ENCODE results near the gene TSGA10IP. TPM values are rescaled to one million over a fixed set of nuclear protein-coding genes. Genes with fewer than 3 reads are reported as not detected.

TSGA10IP gene
- polyA plus RNA-seq, 1 donor (not counting 4 experiments of a cell fraction or from before 2014, with no cell fraction given) = not detected

DNA sequence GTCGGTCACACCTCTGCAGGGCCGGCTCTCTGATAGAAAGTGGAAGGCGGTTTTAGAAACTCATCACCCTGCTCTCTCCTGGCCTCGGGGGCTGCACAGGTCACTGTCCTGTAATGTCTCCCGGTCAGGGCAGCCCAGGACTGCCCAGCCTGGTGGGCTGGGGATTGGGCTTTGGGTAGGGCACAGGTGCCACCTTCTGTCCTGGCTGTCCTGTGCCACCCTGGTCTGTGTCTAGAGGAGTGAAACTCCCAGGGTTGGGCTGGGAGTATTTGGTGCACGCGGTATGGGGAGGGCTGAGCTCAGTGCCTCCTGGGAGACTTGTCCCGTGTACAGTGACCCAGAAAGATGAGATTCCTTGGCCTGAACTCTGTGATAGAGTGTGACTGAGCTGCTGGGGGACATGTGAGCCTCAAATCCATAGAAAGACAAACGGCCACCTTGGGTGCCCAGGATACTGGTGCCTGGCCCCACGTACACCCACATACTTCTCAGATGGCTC lies 34.0 kb downstream of the TSGA10IP start:
- Histone ChIP-seq H3K36me3 (ENCODE audit: control insufficient read depth in 2 of 2, extremely low read depth in 1 of 2, insufficient read depth in 2 of 2, low read length in 2 of 2) (peaks cover 21 to 27% of the 10 kb centered on the region in 2 experiments), H3K4me2 (ENCODE audit: control insufficient read depth, extremely low read depth, insufficient read depth, low read depth, low read length) (no peak overlapping the region), H3K9me1 (ENCODE audit: control insufficient read depth, extremely low read depth, insufficient read depth, low read length) (no peaks in the 10 kb centered on the region), H3K27ac (ENCODE audit: control insufficient read depth, insufficient read depth, low read length) (no peak overlapping the region), H2AFZ (ENCODE audit: control insufficient read depth, low read length) (no peak overlapping the region), H3K9me3 (ENCODE audit: control insufficient read depth, low read depth, low read length) (no peaks in the 10 kb centered on the region), H3K79me2 (ENCODE audit: control insufficient read depth, insufficient read depth, low read length) (no peaks in the 10 kb centered on the region), H3K4me1 (ENCODE audit: control insufficient read depth, extremely low read depth, insufficient read depth, low read length) (no peaks in the 10 kb centered on the region), H3K27me3 (ENCODE audit: control insufficient read depth, extremely low read depth, insufficient read depth, low read length) (no peaks in the 10 kb centered on the region), H3K4me3 (ENCODE audit: control insufficient read depth in 2 of 3, extremely low read depth in 1 of 3, insufficient read depth in 2 of 3, low read depth in 1 of 3, low read length in 3 of 3) (no peak overlapping the region), H3K9ac (ENCODE audit: control insufficient read depth, extremely low read depth, insufficient read depth, low read length) (no peak overlapping the region), H4K20me1 (ENCODE audit: control insufficient read depth, extremely low read depth, insufficient read depth, low read length) (no peaks in the 10 kb centered on the region)
- FAIRE-seq = no peak
- TF ChIP-seq EZH2 (IDR thresholded peaks at IDR 0.05; ENCODE audit: low read length) = no peak
- TF ChIP-seq, protein P1, sequence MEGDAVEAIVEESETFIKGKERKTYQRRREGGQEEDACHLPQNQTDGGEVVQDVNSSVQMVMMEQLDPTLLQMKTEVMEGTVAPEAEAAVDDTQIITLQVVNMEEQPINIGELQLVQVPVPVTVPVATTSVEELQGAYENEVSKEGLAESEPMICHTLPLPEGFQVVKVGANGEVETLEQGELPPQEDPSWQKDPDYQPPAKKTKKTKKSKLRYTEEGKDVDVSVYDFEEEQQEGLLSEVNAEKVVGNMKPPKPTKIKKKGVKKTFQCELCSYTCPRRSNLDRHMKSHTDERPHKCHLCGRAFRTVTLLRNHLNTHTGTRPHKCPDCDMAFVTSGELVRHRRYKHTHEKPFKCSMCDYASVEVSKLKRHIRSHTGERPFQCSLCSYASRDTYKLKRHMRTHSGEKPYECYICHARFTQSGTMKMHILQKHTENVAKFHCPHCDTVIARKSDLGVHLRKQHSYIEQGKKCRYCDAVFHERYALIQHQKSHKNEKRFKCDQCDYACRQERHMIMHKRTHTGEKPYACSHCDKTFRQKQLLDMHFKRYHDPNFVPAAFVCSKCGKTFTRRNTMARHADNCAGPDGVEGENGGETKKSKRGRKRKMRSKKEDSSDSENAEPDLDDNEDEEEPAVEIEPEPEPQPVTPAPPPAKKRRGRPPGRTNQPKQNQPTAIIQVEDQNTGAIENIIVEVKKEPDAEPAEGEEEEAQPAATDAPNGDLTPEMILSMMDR (optimal IDR thresholded peaks at IDR 0.05 in 1 of 3, IDR thresholded peaks at IDR 0.05 in 1 of 3, conservative IDR thresholded peaks at IDR 0.05 in 1 of 3; ENCODE audit: extremely low read depth in 1 of 3, insufficient read depth in 2 of 3, low read length in 3 of 3) = no peak
- DNase-seq (ENCODE audit: low read depth, low spot score) = no peak
- dilution Hi-C loops (cut with MboI; ENCODE audit: extremely low pct_ligation_motif_present, low sequenced_read_pairs) = no loop called here

DNA sequence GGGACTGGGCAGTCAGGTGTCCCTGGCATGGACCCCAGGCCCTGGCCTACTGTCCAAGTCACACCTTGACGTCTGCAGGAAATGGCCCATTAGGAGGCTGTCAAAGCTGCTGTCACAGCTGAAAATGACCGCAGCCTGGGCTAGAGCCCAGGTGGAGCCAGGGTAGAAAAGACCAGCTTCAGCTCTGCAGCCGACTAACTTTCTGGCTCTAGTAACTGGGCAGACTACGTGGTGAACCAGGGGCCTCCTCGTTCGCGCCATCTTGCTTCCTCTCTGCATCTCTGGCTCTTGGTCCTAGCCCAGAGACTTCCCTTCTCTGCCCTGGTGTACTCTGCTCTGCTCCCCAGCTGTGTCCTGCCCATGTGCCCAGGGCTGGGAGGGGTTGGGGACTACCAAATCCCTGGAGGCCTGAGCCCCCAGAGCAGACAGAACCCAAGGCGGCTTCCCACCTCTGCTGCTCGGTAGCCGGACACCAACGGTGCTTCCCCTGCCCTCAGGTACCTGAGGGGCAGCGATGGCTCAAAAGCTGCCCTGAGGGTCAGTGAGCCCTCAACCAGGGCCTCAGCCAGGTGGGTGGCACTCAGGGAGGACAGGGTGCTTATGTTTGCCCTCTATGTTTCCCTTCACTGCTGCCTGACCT lies 35.9 kb downstream of the TSGA10IP start:
- TF ChIP-seq, protein P1 (optimal IDR thresholded peaks at IDR 0.05 in 1 of 3, IDR thresholded peaks at IDR 0.05 in 1 of 3, conservative IDR thresholded peaks at IDR 0.05 in 1 of 3; ENCODE audit: extremely low read depth in 1 of 3, insufficient read depth in 2 of 3, low read length in 3 of 3) = no peak
- TF ChIP-seq EZH2 (IDR thresholded peaks at IDR 0.05; ENCODE audit: low read length) = no peak
- dilution Hi-C loops (cut with MboI; ENCODE audit: extremely low pct_ligation_motif_present, low sequenced_read_pairs) = no loop called here
- no peaks in the 10 kb centered on the region for H3K27me3 ChIP-seq (ENCODE audit: control insufficient read depth, extremely low read depth, insufficient read depth, low read length)
- no peak overlapping the region for H3K4me2 ChIP-seq (ENCODE audit: control insufficient read depth, extremely low read depth, insufficient read depth, low read depth, low read length)
- H3K9ac ChIP-seq (ENCODE audit: control insufficient read depth, extremely low read depth, insufficient read depth, low read length) = no peak overlapping the region
- no peaks in the 10 kb centered on the region for H3K79me2 ChIP-seq (ENCODE audit: control insufficient read depth, insufficient read depth, low read length)
- peaks cover 18 to 19% of the 10 kb centered on the region in 2 experiments for H3K36me3 ChIP-seq (ENCODE audit: control insufficient read depth in 2 of 2, extremely low read depth in 1 of 2, insufficient read depth in 2 of 2, low read length in 2 of 2)
- no peaks in the 10 kb centered on the region for H3K9me3 ChIP-seq (ENCODE audit: control insufficient read depth, low read depth, low read length)
- DNase-seq (ENCODE audit: low read depth, low spot score) = no peak
- no peak overlapping the region for H3K4me3 ChIP-seq (ENCODE audit: control insufficient read depth in 2 of 3, extremely low read depth in 1 of 3, insufficient read depth in 2 of 3, low read depth in 1 of 3, low read length in 3 of 3)
- no peaks in the 10 kb centered on the region for H3K4me1 ChIP-seq (ENCODE audit: control insufficient read depth, extremely low read depth, insufficient read depth, low read length)
- no peak overlapping the region for H3K27ac ChIP-seq (ENCODE audit: control insufficient read depth, insufficient read depth, low read length)
- no peak overlapping the region for H2AFZ ChIP-seq (ENCODE audit: control insufficient read depth, low read length)
- H3K9me1 ChIP-seq (ENCODE audit: control insufficient read depth, extremely low read depth, insufficient read depth, low read length) = no peaks in the 10 kb centered on the region
- no peaks in the 10 kb centered on the region for H4K20me1 ChIP-seq (ENCODE audit: control insufficient read depth, extremely low read depth, insufficient read depth, low read length)
- no peak for FAIRE-seq

All from keratinocyte (primary cell).